Activated CD8-positive, alpha-beta memory T cell treated with anti-CD3 and anti-CD28 coated beads, Interleukin-2, amount 10 ng/mL, durations not matched to agents 7 days and 5 days (primary cell): Measurements from ENCODE around the gene SCTR. TPM values are rescaled to one million over a fixed set of nuclear protein-coding genes. Genes with fewer than 3 reads are reported as not detected.

Experiments used
- ATAC-seq: fragments of 150-1000 bp; cut with Tn5 transposase; one replicate; pipeline ENCODE4 v1.10.0; 2021; ENCODE audit warnings: moderate library complexity
- CTCF ChIA-PET: fragments of 350-600 bp; sonication (Branson Sonifier 250); formaldehyde crosslinking; loops from one replicate; lab custom pipeline; 2021; ENCODE audit warnings: antibody characterized with exemption; lab: Charles Lee
- DNase-seq: peaks from one replicate; pipeline ENCODE4 v3.0.0-alpha.2; 2020
- H3K27ac Mint-ChIP-seq: one replicate; pipeline ENCODE4 v1.8.0; 2021; ENCODE audit warnings: mild to moderate bottlenecking, mixed read lengths
- H3K27me3 Mint-ChIP-seq: one replicate; pipeline ENCODE4 v1.8.0; 2021; ENCODE audit warnings: mixed read lengths
- H3K36me3 Mint-ChIP-seq: one replicate; pipeline ENCODE4 v1.8.0; 2021; ENCODE audit warnings: mild to moderate bottlenecking, mixed read lengths
- H3K4me1 Mint-ChIP-seq: one replicate; pipeline ENCODE4 v1.8.0; 2021; ENCODE audit warnings: mixed read lengths
- H3K4me3 Mint-ChIP-seq: one replicate; pipeline ENCODE4 v1.8.0; 2021; ENCODE audit warnings: mild to moderate bottlenecking, moderate library complexity, mixed read lengths
- H3K9me3 Mint-ChIP-seq: one replicate; pipeline ENCODE4 v1.8.0; 2022; ENCODE audit warnings: low read depth, mixed read lengths
- total RNA-seq, 2 experiments: library from RNA; stranded (reverse); gene quantifications; one replicate each; pipeline ENCODE4 v1.2.3, GENCODE V29; 2021

SCTR gene
- total RNA-seq, 2 experiments from 2014 or later: not detected

DNA sequence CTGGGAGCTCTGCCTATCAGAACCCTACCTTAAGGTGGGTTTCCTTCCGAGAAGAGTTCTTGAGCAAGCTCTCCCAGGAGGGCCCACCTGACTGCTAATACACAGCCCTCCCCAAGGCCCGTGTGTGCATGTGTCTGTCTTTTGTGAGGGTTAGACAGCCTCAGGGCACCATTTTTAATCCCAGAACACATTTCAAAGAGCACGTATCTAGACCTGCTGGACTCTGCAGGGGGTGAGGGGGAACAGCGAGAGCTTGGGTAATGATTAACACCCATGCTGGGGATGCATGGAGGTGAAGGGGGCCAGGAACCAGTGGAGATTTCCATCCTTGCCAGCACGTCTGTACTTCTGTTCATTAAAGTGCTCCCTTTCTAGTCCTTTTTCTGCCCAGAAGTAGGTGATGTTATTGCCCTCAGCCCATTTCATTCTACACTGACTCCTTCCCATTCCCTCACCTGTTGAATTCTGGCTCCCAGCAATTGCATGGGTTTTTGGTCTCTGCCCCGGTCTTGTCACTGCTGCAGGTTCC, 86.1 kb downstream of the SCTR start:
- no peaks in the 10 kb centered on the region for H3K4me1 Mint-ChIP-seq
- H3K4me3 Mint-ChIP-seq: no peak overlapping the region
- DNase-seq (no peak), ATAC-seq (no peak)
- H3K27me3 Mint-ChIP-seq: peaks cover 11% of the 10 kb centered on the region
- no peaks in the 10 kb centered on the region for H3K36me3 Mint-ChIP-seq
- no peaks in the 10 kb centered on the region for H3K9me3 Mint-ChIP-seq
- CTCF ChIA-PET: no interaction called here
- H3K27ac Mint-ChIP-seq: no peak overlapping the region

DNA sequence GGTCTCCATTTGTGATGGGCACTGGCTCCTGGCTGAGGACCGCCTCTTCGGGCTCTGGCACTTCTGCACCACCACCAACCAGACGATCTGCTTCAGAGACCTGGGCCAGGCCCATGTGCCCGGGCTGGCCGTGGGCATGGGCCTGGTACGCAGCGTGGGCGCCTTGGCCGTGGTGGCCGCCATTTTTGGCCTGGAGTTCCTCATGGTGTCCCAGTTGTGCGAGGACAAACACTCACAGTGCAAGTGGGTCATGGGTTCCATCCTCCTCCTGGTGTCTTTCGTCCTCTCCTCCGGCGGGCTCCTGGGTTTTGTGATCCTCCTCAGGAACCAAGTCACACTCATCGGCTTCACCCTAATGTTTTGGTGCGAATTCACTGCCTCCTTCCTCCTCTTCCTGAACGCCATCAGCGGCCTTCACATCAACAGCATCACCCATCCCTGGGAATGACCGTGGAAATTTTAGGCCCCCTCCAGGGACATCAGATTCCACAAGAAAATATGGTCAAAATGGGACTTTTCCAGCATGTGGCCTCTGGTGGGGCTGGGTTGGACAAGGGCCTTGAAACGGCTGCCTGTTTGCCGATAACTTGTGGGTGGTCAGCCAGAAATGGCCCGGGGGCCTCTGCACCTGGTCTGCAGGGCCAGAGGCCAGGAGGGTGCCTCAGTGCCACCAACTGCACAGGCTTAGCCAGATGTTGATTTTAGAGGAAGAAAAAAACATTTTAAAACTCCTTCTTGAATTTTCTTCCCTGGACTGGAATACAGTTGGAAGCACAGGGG, 87.1 kb downstream of the SCTR start:
- Mint-ChIP-seq H3K4me3 (no peak overlapping the region), H3K27me3 (peaks cover 21% of the 10 kb centered on the region), H3K4me1 (peaks cover 2% of the 10 kb centered on the region), H3K9me3 (no peaks in the 10 kb centered on the region), H3K36me3 (no peaks in the 10 kb centered on the region), H3K27ac (no peak overlapping the region)
- DNase-seq (no peak), ATAC-seq (no peak)
- CTCF ChIA-PET: no interaction called here

DNA sequence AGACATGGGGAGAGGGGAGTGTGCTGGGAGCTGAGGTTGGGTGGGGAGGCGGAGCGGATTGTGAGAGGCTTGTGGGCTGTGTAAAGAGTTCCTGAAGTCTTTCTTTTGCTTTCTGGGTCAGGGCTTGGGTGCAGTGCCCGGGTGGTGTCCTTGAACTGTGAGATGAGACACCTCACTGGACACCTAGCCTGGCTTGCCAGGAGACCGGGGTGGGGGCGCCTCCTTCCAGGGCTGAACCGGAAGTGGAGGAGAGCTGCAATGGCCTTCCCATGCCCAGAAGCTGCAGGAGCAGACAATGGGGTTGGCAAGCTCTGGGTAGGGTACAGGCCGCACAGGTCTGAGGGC, 88.4 kb downstream of the SCTR start:
- Mint-ChIP-seq H3K27me3 (peaks cover 28% of the 10 kb centered on the region), H3K27ac (no peak overlapping the region), H3K9me3 (no peaks in the 10 kb centered on the region), H3K36me3 (no peaks in the 10 kb centered on the region), H3K4me1 (peaks cover 3% of the 10 kb centered on the region), H3K4me3 (no peak overlapping the region)
- ATAC-seq (no peak), DNase-seq (no peak)
- CTCF ChIA-PET: no interaction called here

DNA sequence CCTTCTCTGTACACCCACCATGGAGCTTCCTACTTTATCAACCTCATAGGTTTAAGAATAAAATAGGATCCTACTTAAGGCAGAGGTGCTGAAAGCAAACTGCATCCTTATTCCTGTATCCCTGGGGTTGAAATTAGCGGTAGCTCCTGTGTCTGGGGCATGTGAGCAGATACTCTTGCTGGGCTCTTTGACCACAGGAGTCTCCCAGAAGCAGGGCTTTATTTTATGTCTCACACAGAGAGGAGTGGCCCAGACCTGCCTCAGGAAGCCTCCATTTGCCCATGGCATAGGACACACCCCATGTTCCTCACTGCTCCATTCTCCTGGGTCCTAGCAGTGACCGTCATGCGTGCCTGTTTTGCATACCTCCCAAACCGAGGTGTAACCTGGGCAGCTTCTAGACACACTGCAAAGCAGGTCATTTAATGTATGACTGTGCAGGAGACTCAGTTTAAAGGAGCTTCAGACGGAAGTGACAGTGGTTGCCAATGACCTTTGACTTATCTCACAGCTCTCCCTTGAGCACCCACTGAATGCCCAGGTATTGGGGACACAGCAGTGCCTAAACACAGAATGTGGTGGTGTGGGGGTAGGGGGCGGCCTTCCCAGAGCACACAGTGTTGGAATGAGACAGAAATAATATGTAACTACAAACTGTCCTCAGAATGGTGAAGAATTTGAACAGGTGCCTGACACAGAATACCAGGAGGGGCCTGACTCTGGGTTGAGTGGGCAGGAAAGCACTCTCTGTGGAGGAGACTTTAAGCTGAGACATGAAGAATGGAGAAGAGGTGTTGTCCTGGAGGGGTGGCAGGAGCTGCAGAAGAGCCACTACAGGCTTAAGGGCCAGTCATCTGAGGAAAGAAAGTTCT, 89.0 kb downstream of the SCTR start:
- Mint-ChIP-seq H3K9me3 (no peaks in the 10 kb centered on the region), H3K27me3 (peaks cover 34% of the 10 kb centered on the region), H3K27ac (no peak overlapping the region), H3K36me3 (no peaks in the 10 kb centered on the region), H3K4me3 (no peak overlapping the region), H3K4me1 (peaks cover 3% of the 10 kb centered on the region)
- CTCF ChIA-PET: no interaction called here
- DNase-seq: no peak
- ATAC-seq: no peak

DNA sequence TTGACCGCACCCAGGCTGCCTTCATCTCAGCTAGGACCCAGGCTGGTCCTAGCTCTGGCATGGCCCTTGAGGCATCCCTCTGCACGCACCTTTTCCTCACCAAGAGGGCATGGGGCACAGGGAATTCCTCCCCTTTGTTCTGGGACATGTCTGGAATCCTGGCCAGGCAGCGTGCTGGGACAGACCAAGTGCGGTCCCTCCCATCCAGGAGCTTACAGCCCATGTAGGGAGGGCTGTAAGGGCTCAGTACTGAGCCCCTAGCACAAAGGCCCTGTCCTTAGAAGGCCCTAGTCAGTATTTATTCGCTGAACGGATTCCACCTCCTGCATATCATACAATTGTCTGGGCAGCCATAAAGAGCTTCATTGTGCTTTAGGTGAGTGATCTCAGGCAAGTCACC, 89.6 kb downstream of the SCTR start:
- CTCF ChIA-PET: no interaction called here
- H3K27me3 Mint-ChIP-seq: peaks cover 39% of the 10 kb centered on the region
- DNase-seq (no peak), ATAC-seq (no peak)
- peaks cover 3% of the 10 kb centered on the region for H3K4me1 Mint-ChIP-seq
- no peak overlapping the region for H3K4me3 Mint-ChIP-seq
- no peak overlapping the region for H3K27ac Mint-ChIP-seq
- H3K36me3 Mint-ChIP-seq: no peaks in the 10 kb centered on the region
- no peaks in the 10 kb centered on the region for H3K9me3 Mint-ChIP-seq

DNA sequence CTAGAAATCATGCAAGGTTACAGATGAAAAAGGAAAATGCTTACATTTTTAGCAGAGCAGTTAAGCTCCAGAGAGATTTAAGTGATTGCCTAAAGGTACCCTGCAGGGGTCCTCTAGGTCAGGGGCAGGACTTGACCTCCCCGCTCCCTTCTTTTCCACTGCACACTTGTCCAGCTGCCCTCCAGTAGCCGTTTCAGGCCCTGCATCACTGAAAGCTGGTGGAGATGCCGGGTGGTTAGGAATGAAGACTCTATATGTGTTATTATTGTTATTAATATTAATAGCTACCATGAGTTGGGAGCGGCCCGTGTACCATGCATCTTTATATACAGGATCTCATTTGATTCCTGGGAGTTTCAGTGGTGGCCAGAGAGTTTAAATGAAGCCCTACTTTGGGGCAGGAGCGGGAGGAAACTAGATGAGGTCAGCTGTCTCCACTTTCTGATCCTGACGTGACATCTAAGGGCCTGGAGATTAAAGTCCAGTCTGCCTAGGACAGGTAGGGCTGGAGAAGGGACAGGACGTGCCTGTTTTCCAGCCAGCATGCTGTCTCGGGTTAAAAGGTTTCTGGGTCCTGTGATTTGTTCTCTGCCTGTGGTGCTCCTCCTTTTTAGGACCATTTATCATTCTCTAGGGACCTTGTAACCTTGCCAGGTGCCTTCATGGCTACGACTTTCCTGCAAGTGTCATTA, 90.5 kb downstream of the SCTR start:
- no peak for ATAC-seq
- no peaks in the 10 kb centered on the region for H3K9me3 Mint-ChIP-seq

DNA sequence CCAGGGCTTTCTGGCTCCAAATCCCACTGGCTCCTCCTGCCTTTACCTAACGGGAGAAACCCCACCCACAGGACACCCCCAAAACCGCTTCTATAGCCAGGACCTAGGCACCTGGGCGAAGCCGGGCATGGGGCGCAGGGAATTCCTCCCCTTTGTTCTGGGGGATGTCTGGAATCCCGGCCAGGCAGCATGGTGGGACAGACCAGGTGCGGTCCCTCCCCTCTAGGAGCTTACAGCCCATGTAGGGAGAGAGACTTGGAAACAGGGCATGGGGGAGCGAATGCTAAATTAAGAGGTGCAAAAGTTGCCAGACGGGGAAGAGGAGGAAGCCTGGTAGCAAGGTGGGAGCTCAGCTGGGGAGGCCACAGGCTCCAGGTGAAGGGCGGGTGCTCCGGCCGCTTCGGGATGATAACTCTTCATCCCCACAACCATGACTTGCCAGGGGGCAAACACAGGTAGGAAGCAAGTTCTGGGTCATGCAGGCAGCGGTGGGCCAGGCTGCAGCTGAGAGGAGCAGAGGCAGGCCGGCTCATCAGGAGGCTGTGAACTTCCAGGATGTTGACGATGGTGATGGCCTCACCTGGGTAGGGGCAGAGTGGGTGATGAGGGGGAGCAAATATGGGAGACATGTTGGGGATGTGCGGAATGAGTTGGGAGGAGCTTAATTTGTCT, 91.3 kb downstream of the SCTR start:
- Mint-ChIP-seq H3K36me3 (no peaks in the 10 kb centered on the region), H3K27ac (no peak overlapping the region), H3K4me3 (no peak overlapping the region), H3K27me3 (peaks cover 50% of the 10 kb centered on the region), H3K9me3 (no peaks in the 10 kb centered on the region), H3K4me1 (peaks cover 3% of the 10 kb centered on the region)
- DNase-seq (no peak), ATAC-seq (no peak)
- CTCF ChIA-PET: no interaction called here

More for the DNA sequence above, 90.5 kb downstream of the SCTR start:
- H3K27ac Mint-ChIP-seq: no peak overlapping the region
- H3K4me1 Mint-ChIP-seq: peaks cover 3% of the 10 kb centered on the region
- CTCF ChIA-PET: no interaction called here
- peaks cover 45% of the 10 kb centered on the region for H3K27me3 Mint-ChIP-seq
- no peak for DNase-seq
- H3K36me3 Mint-ChIP-seq: no peaks in the 10 kb centered on the region
- H3K4me3 Mint-ChIP-seq: no peak overlapping the region

DNA sequence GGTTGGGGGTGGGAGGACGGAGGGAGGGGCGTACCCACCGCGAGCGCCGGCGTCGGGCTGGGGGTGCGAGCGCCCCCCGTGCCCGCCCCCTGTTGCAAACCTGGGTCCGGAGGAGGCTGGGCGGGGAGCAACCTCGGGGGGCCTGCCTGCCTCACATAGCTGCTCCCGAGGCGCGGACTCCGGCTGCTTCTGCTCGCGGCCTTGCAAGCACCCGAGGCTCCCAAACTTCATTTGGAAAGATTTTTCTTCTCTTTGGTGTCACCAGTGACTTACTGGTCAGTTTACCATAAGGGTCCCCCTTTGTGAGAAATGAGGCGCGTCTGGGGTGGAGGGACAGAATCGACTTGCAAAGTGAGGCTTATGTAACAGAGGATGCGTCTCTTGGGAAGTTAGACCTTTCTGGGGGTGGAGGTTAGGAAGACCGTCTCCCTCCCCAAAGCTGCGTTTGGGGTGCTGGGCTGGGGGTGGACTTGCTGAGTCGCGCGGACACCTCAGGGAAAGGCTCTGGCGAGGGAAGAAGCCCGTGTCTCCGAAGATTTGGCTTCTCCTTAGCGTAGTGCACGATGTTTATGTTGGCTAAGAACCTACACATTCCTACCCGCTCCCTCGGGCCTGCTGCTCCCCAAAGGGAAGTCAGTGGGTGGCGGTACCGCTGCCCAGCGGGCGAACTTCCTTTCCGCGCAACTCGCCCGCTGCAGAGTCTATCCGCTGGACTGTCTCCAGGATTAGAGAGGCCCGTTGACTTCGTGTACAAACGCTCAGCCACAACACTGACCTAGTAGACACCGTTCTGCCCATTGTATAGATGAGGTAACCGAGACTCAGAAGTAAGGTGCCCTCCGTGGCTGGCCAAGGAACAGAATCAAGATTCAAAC, 92.1 kb downstream of the SCTR start:
- H3K27me3 Mint-ChIP-seq: peaks cover 58% of the 10 kb centered on the region
- no peaks in the 10 kb centered on the region for H3K36me3 Mint-ChIP-seq
- CTCF ChIA-PET: no interaction called here
- H3K4me3 Mint-ChIP-seq: no peak overlapping the region
- H3K4me1 Mint-ChIP-seq: peaks cover 3% of the 10 kb centered on the region
- DNase-seq (no peak), ATAC-seq (no peak)
- H3K9me3 Mint-ChIP-seq: no peaks in the 10 kb centered on the region
- H3K27ac Mint-ChIP-seq: no peak overlapping the region

DNA sequence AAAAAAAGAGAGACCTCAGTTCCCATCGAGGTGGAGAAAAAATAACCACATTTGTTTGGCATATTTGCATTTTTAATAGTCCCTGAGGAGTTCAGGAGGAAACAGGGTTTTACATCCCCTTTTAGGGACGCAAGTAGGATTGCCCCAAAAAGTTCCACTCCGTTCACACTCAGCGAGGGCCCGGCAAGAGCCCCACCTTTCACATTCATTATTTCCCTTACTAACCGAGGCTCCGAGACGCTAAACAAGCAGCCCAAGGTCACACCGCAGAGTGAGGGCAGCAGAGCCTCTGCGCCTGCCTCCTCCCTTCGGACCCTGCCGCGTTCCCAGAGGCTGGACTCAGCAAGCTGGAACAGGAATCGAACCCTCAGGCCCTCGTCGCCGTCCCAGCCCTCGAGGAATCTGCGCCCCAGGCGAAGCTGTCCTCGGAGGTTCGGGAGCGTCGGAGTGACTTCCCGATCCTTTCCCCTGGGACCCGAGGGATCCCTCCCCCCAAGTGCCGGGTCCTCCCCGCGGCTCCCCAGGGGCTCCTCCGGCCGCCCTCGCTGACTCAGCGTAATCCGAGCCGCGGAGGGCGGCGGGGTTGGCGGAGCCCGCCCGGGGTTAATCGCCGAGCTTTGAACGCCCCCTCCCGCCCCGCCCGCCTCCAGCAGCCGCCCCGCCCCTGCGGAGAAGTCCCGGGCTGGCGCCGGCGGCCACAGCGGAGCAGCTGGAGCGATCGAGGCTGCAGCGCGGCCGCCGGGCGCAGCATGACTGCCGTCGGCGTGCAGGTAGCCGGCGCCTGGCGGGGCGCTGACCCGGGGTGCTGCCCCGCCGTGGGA, 92.9 kb downstream of the SCTR start, which contains the start of gene TMEM37:
Gene TMEM37 (plus strand): TSS at position 700 of the 821 bp plus-strand sequence. CDS start 50 bp downstream, at position 750.
- Mint-ChIP-seq H3K27me3 (peaks cover 65% of the 10 kb centered on the region), H3K4me3 (no peak within 1 kb of the TSS), H3K4me1 (peaks cover 3% of the 10 kb centered on the region), H3K9me3 (no peaks in the 10 kb centered on the region), H3K27ac (no peak within 1 kb of the TSS), H3K36me3 (no peaks in the 10 kb centered on the region)
- DNase-seq: no peak
- CTCF ChIA-PET: no interaction called here
- ATAC-seq: no peak

DNA sequence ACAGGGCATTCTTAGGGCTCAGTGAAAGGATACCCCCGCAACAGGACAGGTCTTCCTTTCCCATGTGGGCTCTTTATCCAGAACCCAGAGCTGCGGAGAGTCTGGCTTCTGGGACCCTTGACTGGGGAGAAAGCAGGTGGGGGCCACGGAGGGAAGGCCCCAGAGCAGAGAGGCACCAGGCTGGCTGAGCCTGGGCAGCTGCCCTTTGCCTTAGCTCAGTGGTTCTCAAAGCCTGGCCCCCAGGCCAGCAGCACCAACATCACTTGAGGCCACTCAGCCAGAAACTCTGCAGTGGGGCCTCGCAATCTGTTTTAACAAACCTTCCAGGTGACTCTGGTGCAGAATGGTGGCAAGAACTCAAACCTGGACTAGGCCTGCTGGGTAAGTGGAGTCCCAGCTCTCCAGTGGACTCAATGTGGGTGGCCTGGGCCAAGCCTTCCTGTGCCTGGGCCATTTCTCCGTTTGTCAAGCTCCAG, 94.2 kb downstream of the SCTR start:
- Mint-ChIP-seq H3K4me1 (peaks cover 3% of the 10 kb centered on the region), H3K36me3 (no peaks in the 10 kb centered on the region), H3K27ac (no peak overlapping the region), H3K9me3 (no peaks in the 10 kb centered on the region), H3K4me3 (no peak overlapping the region), H3K27me3 (peaks cover 74% of the 10 kb centered on the region)
- no peak for ATAC-seq
- DNase-seq: no peak
- CTCF ChIA-PET: interaction anchor here (1.0 kb wide), 1 partner anchor 22 kb away, joined by 3 read pairs; no protein-coding TSS in a partner anchor

DNA sequence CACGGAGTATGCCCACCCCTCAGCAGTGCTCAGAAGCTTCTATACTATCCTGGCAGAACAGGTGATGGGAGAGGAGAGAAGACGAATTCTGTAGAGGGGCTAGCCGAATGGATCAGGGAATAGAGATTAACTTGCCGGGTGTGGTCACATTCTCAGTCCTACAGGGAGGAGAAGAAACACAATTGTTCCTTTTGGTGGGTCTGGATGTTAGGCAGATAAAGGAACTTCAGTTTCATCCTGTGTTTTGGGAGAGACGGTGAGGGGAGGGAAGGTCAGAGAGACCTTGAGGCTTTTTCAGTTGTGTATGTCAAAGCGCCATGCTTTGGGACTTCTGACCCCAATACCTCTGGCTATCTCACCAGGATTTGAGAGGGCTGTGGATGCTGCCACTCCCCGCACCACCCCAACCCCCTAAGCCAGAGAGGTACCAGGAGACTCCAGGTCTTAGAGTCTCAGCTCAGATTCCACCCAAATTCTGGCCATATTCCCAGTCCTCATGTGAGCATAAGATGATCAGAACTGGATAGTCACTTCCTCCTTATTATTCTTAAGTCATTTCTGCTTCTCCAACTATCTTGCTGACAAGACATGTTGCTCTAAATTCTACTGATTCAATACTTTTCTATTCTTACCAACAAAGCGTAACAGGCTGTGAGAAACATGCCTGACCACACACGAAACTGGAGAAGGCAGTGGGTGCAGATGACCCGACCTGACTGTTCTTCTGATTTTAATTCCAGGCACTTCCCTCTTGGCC, 94.9 kb downstream of the SCTR start:
- Mint-ChIP-seq H3K4me3 (no peak overlapping the region), H3K36me3 (no peaks in the 10 kb centered on the region), H3K27me3 (peaks cover 74% of the 10 kb centered on the region), H3K4me1 (peaks cover 3% of the 10 kb centered on the region), H3K9me3 (no peaks in the 10 kb centered on the region), H3K27ac (no peak overlapping the region)
- ATAC-seq (no peak), DNase-seq (no peak)
- CTCF ChIA-PET: no interaction called here
